Stimulated activated CD4-positive, alpha-beta T cell treated with anti-CD3 and anti-CD28 coated beads, TNF-alpha, amount 100 ng/mL, for 4 hours (primary cell): ENCODE data around the gene HLA-DOB.
"Not testable (repeated sequence)": the region's sequence is repeated elsewhere in the genome, so short reads cannot be mapped to it uniquely, and the experiment has no call there.

Experiments used
- DNase-seq, 3 experiments: peaks; one replicate each; pipeline ENCODE4 v3.0.0-alpha.2; 2020; ENCODE audit warnings: low read depth in 3 of 3

HLA-DOB gene

DNA sequence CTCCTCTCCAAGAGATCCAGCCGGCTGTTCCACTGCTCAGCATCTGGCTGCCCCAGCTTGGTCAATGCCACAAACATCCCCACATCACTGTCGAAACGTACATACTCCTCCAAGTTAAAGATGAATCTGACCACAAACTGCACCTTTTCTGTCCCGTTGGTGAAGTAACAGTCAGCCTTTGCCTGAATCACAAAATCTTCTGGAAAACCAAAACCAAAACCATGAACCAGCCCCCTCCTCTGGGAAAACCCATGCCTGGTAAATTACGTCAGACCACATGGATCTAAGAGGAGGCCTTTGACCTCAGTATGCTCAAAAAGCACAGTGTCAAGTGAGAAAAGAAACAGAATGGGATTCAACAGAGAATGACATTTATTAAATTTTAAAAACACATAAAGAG, 1.7 kb downstream of the HLA-DOB start:
- DNase-seq = no peak

GRCh38 chr6:32814145-32814544, 2.7 kb downstream of the HLA-DOB start:
- DNase-seq = no peak

GRCh38 chr6:32809171-32809570, 7.6 kb downstream of the HLA-DOB start:
- DNase-seq = no peak

DNA sequence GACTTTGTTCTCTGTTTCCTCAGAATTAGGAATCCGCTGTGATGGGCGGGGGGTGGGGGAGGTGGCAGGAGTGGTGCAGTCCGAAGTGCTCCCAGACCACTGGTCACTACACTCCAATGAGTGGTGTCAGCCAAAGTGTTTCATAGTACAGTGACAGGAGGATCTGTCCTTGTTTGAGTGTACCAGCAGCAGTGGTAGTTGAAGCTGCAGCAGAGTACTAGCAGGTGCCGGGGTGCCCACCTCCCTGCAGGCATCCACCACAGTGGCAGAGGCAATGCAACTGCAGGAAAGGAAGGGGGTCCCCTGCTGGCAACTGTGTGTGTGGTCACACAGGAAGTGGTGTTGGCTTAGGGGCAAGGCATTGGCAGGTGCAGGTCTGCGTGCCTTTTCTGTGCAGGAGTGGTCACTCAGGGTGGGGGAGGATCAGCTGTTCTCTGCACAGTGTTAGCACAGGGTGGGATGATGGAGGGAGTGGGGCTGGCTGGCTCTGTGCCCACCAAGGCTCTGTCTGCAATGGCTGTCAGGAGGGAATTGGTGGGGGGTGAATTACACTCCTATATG, 9.7 kb downstream of the HLA-DOB start:
- no peak for DNase-seq

DNA sequence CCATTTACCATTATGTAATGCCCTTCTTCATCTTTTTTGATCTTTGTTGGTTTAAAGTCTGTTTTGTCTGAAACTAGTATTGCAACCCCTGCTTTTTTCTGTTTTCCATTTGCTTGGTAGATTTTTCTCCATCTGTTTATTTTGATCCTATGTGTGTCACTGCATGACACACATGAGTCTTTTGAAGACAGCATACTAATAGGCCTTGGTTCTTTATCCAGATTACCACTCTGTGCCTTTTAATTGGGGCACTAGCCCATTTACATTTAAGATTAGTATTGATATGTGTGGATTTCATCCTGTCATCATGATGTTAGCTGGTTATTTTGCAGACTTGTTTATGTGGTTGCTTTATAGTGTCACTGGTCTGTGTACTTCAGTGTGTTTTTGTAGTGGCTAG, 11.4 kb downstream of the HLA-DOB start:
- DNase-seq = not testable (repeated sequence)

- no peak for DNase-seq
Measured at GRCh38 chr6:32803416-32803815, 13.4 kb downstream of the HLA-DOB start.

- no peak for DNase-seq
Measured at GRCh38 chr6:32799740-32800139, 17.1 kb downstream of the HLA-DOB start.

- DNase-seq = no peak
Measured at GRCh38 chr6:32799168-32799567, 17.6 kb downstream of the HLA-DOB start.

DNA sequence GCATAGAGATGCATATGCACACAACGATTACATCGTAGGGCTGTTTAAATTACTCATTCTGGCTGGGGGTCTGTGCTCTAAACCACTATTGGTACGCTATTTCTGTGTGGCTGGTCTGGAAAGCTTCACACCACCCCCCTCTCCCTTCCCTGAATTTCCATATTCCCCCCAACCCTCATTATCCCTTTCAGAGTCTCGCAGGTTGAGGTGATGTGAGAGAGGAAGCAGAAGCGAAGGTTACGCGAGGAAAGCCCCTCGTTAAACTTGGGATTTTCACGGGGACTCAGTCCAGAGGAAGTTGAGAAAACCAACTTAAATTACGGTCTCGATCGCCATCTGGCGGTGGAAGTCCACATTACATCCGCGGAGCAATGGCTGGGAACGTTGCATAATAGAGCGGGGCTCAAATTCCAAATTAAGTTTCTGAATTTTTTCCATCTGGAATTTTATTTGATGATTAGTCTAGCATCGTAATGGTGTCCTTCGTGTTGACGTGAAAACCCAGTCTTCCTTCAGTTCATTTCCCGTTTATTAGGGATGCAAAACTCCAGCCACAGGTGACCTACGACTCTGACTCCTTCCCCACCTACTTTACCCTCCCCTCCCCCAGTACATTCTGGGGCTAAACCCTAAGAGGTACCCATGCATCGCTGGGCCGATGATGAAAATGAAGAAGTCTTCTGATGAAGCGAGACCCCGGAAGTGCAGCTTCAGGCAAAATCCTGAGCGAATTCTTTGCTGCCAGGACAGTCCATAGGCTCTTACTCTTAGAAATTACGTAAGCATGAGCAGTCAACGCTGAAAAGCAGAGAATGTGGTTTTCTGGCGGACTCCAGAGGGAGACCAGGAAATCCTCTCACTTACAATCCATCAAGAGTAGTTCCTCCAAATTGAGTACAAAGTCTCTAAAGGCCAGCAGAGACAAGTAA, 19.7 kb downstream of the HLA-DOB start:
- peak; percentile 63 to 80 (median 69) for DNase-seq

DNA sequence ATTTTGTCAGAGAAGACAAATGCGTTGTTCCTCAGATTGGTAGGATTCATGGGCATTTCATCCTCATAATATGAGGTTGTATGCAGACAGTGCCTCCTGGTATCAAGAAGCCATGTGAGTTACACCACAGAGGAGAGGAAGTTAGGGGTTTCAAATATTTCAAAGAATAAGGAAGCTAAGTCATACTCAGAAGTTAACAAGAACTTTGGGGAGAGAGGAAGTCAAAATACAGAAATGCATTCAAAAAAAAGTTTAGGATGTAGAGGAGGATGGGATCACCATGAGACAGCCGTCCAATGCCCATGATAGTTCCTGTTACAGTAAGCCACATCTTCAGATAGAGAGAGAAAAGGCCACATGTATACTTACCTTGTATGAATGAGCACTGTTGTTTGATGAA, 22.3 kb downstream of the HLA-DOB start:
- no peak for DNase-seq

GRCh38 chr6:32792901-32793435, 23.8 kb downstream of the HLA-DOB start:
- no peak for DNase-seq

GRCh38 chr6:32790306-32790705, 26.5 kb downstream of the HLA-DOB start:
- no peak for DNase-seq

DNA sequence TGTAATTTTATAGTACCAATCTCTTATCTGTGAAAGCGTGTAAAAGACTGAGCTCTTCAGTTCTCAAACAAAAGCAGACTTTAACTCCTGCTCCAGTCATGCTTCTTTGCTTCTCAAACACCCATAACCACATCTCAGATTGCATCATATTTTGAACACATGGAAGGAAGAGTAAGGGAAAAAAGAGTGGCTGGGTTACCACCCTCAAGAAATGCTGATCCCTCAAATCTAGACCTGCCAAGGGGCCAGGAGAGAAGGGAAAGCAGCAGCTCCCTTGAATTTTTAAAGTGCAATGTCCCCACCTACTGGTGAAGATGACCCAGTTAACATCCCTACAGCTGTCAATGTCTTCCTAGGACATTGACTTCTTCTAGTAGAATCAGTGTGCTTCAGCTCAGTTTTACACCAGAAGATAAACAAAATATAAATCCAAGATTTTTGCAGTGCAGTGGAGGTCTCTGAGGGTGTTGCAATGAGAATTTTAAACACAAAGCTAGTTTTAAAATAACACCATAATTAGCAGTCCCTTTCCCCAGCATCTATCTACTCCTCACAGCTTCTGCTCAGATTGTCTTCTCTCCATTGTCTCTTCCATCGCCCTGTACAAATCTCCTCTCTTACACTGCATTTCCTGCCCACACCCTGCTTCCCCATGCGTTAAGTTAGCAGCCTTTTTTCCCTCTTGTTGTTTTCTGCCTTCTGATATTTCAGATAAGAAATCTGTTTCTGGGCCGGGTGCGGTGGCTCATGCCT, 30.8 kb downstream of the HLA-DOB start:
- no peak for DNase-seq

DNA sequence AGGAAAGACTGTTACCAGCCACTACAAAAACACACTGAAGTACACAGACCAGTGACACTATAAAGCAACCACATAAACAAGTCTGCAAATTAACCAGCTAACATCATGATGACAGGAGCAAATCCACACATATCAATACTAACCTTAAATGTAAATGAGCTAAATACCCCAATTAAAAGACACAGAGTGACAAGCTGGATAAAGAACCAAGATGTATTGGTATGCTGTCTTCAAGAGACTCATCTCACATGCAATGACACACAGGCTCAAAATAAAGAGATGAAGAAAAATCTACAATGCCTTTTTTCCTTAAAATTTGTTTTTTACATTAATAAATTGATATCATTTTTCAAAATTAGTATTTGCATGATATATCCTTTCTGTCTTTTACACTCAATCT, 33.9 kb downstream of the HLA-DOB start:
- not testable (repeated sequence) for DNase-seq

DNA sequence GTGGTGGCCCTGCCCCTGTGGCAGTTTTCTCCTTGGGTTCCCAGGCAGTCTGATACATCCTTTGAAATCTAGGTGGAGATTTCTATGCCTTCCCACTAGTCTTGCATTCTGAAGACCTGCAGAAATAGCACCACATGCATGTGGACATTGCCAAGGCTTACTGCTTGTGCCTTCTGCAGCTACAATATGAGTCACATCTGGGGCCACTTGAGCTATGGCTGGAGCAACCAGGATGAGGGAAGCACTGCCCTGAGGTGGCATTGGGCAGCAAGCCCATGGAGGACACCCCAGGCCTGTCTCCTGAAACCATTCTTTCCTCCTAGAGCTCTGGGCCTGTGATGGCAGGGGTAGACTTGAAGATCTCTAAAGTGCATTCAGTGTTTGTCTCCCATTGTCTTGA, 37.8 kb downstream of the HLA-DOB start:
- DNase-seq = no peak

- no peak for DNase-seq
Measured at GRCh38 chr6:32775071-32775470, 41.7 kb downstream of the HLA-DOB start.

DNA sequence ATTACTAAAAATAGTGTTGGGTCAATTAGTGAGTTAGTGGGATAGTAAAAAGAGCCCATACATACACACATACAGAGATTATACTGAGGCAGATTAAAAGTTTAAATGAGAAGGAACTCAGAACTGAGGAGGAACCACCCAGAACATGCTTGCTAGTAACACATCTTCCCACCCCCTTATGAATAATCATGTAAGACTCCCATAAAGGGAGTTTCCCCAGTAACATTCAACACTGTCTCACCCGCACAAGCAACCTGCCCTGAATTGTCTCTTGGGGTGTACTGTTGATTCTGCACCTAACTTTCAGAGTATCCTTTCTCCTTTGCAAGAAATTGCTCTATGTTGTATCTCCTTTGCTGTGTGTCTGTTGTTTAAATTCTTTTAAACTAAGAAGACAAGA, 42.4 kb downstream of the HLA-DOB start:
- no peak for DNase-seq

DNA sequence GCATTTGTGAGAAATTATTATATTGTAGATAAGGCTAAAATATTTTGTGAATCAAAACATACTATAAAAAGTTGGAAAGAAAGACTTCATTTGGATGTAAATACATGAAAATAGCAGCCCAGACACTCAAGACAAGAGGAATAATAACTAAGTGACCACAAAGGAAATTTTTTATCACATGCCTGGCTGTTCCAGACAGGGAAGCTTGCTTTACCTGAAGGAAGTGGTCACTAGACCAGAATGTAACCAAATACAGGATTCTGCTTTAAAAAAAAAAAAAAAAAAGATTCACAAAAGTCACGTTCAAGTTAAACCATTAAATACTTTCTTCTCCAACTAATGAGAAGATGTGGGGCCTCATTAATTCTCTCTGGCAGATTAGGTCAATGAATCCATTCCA, 44.1 kb downstream of the HLA-DOB start:
- DNase-seq = no peak

- DNase-seq = no peak
Measured at GRCh38 chr6:32764048-32764447, 52.8 kb downstream of the HLA-DOB start.

DNA sequence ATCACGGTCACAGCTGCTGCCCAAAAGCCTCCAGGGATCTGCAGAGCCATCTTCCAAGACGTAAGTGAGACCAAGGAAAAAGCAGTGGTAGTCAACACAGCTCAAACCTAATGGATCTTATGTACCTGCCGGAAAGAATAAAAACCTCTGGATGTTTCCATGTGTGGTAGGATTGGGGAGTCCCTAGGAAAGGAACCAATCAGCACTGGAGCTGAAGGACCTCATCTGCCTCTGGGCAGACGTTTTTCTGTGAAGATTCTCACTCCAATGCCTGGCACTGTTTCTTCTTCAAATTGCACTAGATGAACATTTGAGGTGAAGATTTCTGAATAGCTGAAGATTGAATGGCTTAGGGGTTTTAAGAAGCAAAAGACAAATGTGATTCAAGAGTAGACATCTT, 53.4 kb downstream of the HLA-DOB start, which contains the start of gene HLA-DQB2:
Gene HLA-DQB2, minus strand, starts transcription at position 112 of the 400 bp plus-strand sequence. Its CDS starts 62 bp downstream, at position 50.
- no peak for DNase-seq
